Measurements from ENCODE around the gene CAPN10.

- TF ChIP-seq EZH2 (IDR thresholded peaks at IDR 0.05; ENCODE audit: insufficient read depth, poor library complexity, severe bottlenecking): no peak
- TF ChIP-seq EZH2phosphoT487 (IDR thresholded peaks at IDR 0.05; ENCODE audit: insufficient read depth, low read depth): no peak
Measured at GRCh38 chr2:240579771-240580614, 6.5 kb upstream of the CAPN10 start.

Data from GM23248 (cell line).